HG03135 (cell line): ENCODE measurements around the gene MLANA.

Experiments used
- ATAC-seq: cut with Tn5 transposase; IDR thresholded peaks from one replicate; pipeline ENCODE4 v1.9.1; 2021; ENCODE audit warnings: mild to moderate bottlenecking, moderate library complexity; ENCODE audit not compliant: unreplicated experiment

The MLANA gene

DNA sequence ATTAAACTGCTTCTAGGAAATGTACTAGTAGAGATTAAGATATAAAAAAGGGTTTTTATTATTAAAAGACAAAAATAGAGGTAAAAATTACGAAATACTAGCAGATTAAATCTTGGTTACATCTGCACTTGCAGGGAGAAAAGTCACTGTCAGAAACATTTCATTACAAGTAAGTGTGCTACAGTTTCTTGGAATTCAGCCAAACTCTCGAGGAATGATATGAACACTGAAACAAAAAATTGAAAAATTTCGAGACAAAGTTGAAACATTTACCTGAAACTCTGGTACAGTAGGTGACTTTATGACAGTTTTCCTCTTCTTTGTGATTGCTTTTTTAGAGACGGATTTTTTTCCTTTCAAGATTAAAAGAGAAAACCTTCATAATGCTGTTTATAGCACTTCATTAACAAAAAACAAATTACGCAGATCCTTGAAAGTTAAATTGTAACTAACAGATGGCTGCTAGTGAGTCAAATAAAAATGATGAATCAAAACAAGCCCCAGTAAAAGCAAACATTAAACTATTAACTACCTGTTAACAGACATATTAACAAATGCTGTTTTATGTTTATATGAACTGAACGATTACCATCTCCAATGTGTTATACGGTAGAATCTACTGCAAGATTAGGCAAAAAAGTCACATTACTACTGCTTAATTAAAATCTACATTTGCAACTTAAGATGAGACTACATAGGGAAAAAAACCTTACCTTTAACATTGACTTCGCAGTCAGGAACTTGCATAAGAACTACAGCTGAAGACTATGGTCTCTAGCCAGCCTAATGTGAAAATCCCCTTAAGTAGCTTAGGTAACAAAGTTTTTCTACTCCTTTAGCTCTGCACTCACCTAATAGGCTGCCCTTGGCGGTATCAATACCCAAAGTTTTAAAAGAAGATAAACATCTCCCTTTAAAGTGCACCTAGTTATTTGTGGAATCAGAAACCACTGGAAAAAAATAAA is 63.3 kb downstream of the MLANA start:
- ATAC-seq = no peak

- ATAC-seq = no peak
These were observed 66.5 kb downstream of the MLANA start for GRCh38 chr9:5957166-5957565.

DNA sequence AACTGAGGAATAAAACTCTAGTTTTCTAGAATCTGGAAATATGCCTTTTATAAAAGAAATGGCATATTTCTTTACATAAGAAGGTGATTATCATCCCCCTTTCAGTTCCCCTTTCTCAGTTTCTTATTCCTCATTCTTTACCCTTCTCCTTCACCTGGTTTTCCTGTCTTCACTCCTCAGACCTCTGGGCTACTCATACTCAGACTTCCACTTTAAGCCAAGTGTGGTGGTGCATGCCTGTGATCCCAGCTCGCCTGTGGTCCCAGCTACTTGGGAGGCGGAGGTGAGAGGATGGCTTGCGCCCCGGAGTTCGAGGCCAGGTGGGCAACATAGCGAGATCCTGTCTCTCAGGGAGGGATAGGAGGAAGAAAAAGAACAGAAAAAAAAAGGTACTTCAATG is 67.6 kb downstream of the MLANA start:
- no peak for ATAC-seq
